Stomach (tissue), 4 donors: Measurements from ENCODE around the gene INF2.

Experiments used
- CTCF ChIP-seq, 7 experiments: fragments of 450-650 bp in 4 of 7; fragments of 200-600 bp in 3 of 7; sonication (generic) in 3 of 7; IDR thresholded peaks; one replicate each; pipeline ENCODE4 v1.5.1; 2016 to 2019; ENCODE audit warnings: antibody characterized with exemption in 7 of 7, control low read depth in 2 of 7, mild to moderate bottlenecking in 1 of 7
- POLR2A ChIP-seq, 4 donors: fragments of 450-650 bp; IDR thresholded peaks; one replicate each; pipeline ENCODE4 v1.6.1; 2016; ENCODE audit warnings: antibody characterized with exemption in 4 of 4, control low read depth in 2 of 4, mild to moderate bottlenecking in 1 of 4, moderate library complexity in 1 of 4
- POLR2AphosphoS5 ChIP-seq, 3 donors: sonication (generic); formaldehyde crosslinking; IDR thresholded peaks; one replicate each; pipeline ENCODE4 v1.6.1; 2016; ENCODE audit warnings: antibody characterized with exemption in 3 of 3

GRCh38 chr14:104753528-104754212 lies 64.3 kb downstream of the INF2 start:
- TF ChIP-seq POLR2AphosphoS5 (IDR thresholded peaks at IDR 0.05), result no peak
- TF ChIP-seq CTCF (IDR thresholded peaks at IDR 0.05), result no peak
- no peak for TF ChIP-seq POLR2A (IDR thresholded peaks at IDR 0.05)
